ENCODE results near the gene AGTRAP. TPM values are rescaled to one million over a fixed set of nuclear protein-coding genes. Genes with fewer than 3 reads are reported as not detected.

AGTRAP gene
- total and polyA plus RNA-seq, 9 of the 15 experiments (the other 6 are each of a cell fraction or from before 2014, with no cell fraction given): 26.8 to 105 (median 57.5) TPM

DNA sequence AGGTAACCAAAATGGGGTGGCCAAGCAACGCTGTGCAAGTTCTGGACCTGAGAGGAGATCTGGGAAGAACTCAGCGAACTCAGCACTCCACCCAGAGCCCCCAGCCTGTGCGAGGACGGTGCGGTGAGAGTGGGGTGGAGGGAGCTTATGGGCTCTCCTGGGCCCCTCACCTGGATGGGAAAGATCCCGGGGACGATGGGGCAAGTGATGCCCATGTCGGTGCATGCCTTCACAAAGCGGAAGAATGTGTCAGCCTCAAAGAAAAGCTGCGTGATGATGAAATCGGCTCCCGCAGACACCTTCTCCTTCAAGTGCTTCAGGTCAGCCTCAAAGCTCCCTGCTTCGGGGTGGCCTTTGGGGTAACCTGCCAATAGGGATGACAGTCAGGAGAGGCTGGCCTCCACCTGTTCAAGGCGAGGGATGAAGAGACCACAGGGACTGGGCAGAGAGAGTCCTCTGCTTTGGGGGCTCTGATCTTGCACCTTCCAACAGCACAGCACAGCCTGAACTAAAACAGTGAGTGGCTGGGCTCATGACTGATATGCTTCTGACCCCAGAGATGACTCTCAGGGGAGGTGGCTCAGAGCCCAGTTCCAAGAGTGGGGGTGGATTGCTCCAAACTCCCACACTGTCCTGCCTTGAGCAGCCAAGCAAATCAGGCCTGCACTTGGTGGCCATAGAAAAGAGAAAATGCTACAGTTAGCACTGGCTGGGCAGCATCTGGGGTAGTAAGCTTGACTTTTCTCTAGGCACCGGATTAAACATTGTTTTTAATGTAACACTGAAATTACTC, 60.3 kb downstream of the AGTRAP start (continued):
- TF ChIP-seq, protein P1, sequence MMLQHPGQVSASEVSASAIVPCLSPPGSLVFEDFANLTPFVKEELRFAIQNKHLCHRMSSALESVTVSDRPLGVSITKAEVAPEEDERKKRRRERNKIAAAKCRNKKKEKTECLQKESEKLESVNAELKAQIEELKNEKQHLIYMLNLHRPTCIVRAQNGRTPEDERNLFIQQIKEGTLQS (IDR thresholded peaks at IDR 0.05): no peak
- TF ChIP-seq, protein P1 (CRISPR knock-in tag; conservative IDR thresholded peaks at IDR 0.05): 0 out of 2 replicates have a peak, but pooled peaks have one; percentile 27
- TF ChIP-seq PHF8 (IDR thresholded peaks at IDR 0.05; ENCODE audit: borderline replicate concordance, low read length) (peak; percentile 46; the same call in 1 of the 2 replicates), ZNF766 (CRISPR knock-in tag; conservative IDR thresholded peaks at IDR 0.05) (0 out of 2 replicates have a peak, but pooled peaks have one; percentile 23), MLLT1 (IDR thresholded peaks at IDR 0.05) (peak; percentile 67 to 74; a peak in 3 of 4 replicates), PCBP2 (IDR thresholded peaks at IDR 0.05; ENCODE audit: low read depth, low read length, poor library complexity, severe bottlenecking) (no peak), CHD2 (IDR thresholded peaks at IDR 0.05; ENCODE audit: low read depth, low read length) (0 out of 2 replicates have a peak, but pooled peaks have one; percentile 29), CBX5 (IDR thresholded peaks at IDR 0.05; ENCODE audit: borderline replicate concordance, low read depth) (peak; percentile 50; the same call in 1 of the 2 replicates), KAT2B (IDR thresholded peaks at IDR 0.05; ENCODE audit: low read depth, low read length) (no peak), CBX1 (IDR thresholded peaks at IDR 0.05; ENCODE audit: low read depth) (0 out of 2 replicates have a peak, but pooled peaks have one; percentile 22), KLF10 (CRISPR knock-in tag; IDR thresholded peaks at IDR 0.05) (peak; percentile 50; the same call in 1 of the 2 replicates), ETS2 (tag; IDR thresholded peaks at IDR 0.05; ENCODE audit: borderline replicate concordance, poor library complexity, severe bottlenecking) (no peak), ZZZ3 (IDR thresholded peaks at IDR 0.05) (no peak), ZBTB17 (CRISPR knock-in tag; IDR thresholded peaks at IDR 0.05) (peak; percentile 89), FOXP1 (CRISPR knock-in tag; IDR thresholded peaks at IDR 0.05) (peak; percentile 62; the same call in 1 of the 2 replicates), SMC3 (conservative IDR thresholded peaks at IDR 0.05; ENCODE audit: insufficient read depth, low read depth, low read length) (no peak), CLOCK (CRISPR knock-in tag; IDR thresholded peaks at IDR 0.05; ENCODE audit: borderline replicate concordance) (no peak), MAFF (IDR thresholded peaks at IDR 0.05; ENCODE audit: low read length) (no peak)
- TF ChIP-seq, protein P2, sequence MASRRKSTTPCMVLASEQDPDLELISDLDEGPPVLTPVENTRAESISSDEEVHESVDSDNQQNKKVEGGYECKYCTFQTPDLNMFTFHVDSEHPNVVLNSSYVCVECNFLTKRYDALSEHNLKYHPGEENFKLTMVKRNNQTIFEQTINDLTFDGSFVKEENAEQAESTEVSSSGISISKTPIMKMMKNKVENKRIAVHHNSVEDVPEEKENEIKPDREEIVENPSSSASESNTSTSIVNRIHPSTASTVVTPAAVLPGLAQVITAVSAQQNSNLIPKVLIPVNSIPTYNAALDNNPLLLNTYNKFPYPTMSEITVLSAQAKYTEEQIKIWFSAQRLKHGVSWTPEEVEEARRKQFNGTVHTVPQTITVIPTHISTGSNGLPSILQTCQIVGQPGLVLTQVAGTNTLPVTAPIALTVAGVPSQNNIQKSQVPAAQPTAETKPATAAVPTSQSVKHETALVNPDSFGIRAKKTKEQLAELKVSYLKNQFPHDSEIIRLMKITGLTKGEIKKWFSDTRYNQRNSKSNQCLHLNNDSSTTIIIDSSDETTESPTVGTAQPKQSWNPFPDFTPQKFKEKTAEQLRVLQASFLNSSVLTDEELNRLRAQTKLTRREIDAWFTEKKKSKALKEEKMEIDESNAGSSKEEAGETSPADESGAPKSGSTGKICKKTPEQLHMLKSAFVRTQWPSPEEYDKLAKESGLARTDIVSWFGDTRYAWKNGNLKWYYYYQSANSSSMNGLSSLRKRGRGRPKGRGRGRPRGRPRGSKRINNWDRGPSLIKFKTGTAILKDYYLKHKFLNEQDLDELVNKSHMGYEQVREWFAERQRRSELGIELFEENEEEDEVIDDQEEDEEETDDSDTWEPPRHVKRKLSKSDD (conservative IDR thresholded peaks at IDR 0.05; ENCODE audit: low read length): 0 out of 2 replicates have a peak, but pooled peaks have one; percentile 48
